PC-9 (cell line): ENCODE measurements around the gene C11orf58. TPM values are rescaled to one million over a fixed set of nuclear protein-coding genes. Genes with fewer than 3 reads are reported as not detected.

Source experiments
- BruUV-seq: library from RNA; stranded (reverse); fragments of 400-500 nt; replicated peaks from 2 replicates; lab custom pipeline; 2021; lab: Mats Ljungman, UMichigan
- CTCF ChIA-PET: fragments of 300-600 bp; sonication (Branson Sonifier 250); formaldehyde crosslinking; loops from one replicate; lab custom pipeline; 2022; ENCODE audit warnings: antibody characterized with exemption; lab: Charles Lee
- POLR2A ChIA-PET: fragments of 300-600 bp; sonication (Branson Sonifier 250); formaldehyde crosslinking; loops from one replicate; lab custom pipeline; 2022; ENCODE audit warnings: antibody characterized with exemption; ENCODE audit not compliant: unreplicated experiment; lab: Charles Lee
- DNase-seq, 2 experiments: peaks; one replicate each; pipeline versions ENCODE4 v3.0.0 to v3.0.0-alpha.2; 2015 to 2022; ENCODE audit warnings: mixed read lengths in 1 of 2
- H2AFZ ChIP-seq: fragments of 200-600 bp; sonication (generic); 2 replicates; pipeline ENCODE4 v1.8.1; 2017; ENCODE audit warnings: antibody characterized with exemption
- H3F3A ChIP-seq: fragments of 200-600 bp; sonication (generic); 2 replicates; pipeline ENCODE4 v1.8.1; 2017; ENCODE audit warnings: antibody characterized with exemption, mild to moderate bottlenecking, low read depth; ENCODE audit not compliant: insufficient read depth
- H3K27ac ChIP-seq: fragments of 200-600 bp; sonication (generic); 2 replicates; pipeline ENCODE4 v1.6.1; 2016; ENCODE audit warnings: mixed run types
- H3K27me3 ChIP-seq: fragments of 200-600 bp; sonication (generic); 2 replicates; pipeline ENCODE4 v1.6.1; 2016; ENCODE audit warnings: low read depth, mixed run types; ENCODE audit not compliant: insufficient read depth
- H3K36me3 ChIP-seq: fragments of 200-600 bp; sonication (generic); 2 replicates; pipeline ENCODE4 v1.6.1; 2016; ENCODE audit warnings: low read depth, mixed run types
- H3K4me1 ChIP-seq: fragments of 200-600 bp; sonication (generic); replicated peaks from 2 replicates; pipeline ENCODE4 v1.6.1; 2016; ENCODE audit warnings: mixed run types; ENCODE audit not compliant: insufficient read depth
- H3K4me2 ChIP-seq: fragments of 200-600 bp; sonication (generic); 2 replicates; pipeline ENCODE4 v1.6.1; 2017; ENCODE audit warnings: mixed run types
- H3K4me3 ChIP-seq: fragments of 200-600 bp; sonication (generic); 2 replicates; pipeline ENCODE4 v1.6.1; 2016; ENCODE audit warnings: mixed run types
- H3K79me2 ChIP-seq: fragments of 200-600 bp; sonication (generic); 2 replicates; pipeline ENCODE4 v1.6.1; 2017; ENCODE audit warnings: low read depth, mixed run types
- H3K9me2 ChIP-seq: fragments of 200-600 bp; sonication (generic); 2 replicates; pipeline ENCODE4 v1.8.1; 2017; ENCODE audit warnings: mild to moderate bottlenecking; ENCODE audit not compliant: insufficient read depth
- H3K9me3 ChIP-seq: fragments of 200-600 bp; sonication (generic); 2 replicates; pipeline ENCODE4 v1.8.1; 2016; ENCODE audit warnings: low read depth; ENCODE audit not compliant: insufficient read depth
- H4K20me1 ChIP-seq: fragments of 200-600 bp; sonication (generic); 2 replicates; pipeline ENCODE4 v1.8.1; 2017; ENCODE audit not compliant: insufficient read depth
- CTCF ChIP-seq: fragments of 200-600 bp; sonication (generic); conservative IDR thresholded peaks from 2 replicates; pipeline ENCODE4 v1.6.1; 2017; ENCODE audit warnings: mixed run types, antibody characterized with exemption, mild to moderate bottlenecking, moderate library complexity
- EZH2 ChIP-seq: fragments of 200-600 bp; sonication (generic); IDR thresholded peaks from 2 replicates; pipeline ENCODE4 v1.8.0; 2017; ENCODE audit warnings: antibody characterized with exemption, low read depth
- intact Hi-C: fragments of 100-400 bp; cut with micrococcal nuclease; formaldehyde crosslinking; loops from one replicate; pipeline ENCODE4 v1.10.0; 2022; ENCODE audit not compliant: unreplicated experiment
- total RNA-seq: library from RNA; stranded (reverse); gene quantifications from 2 replicates; pipeline ENCODE4 v1.2.3, GENCODE V29; 2021

The C11orf58 gene
- total RNA-seq, 1 experiment from 2014 or later, result 84.1 TPM

- no TSS peak for BruUV-seq
- Histone ChIP-seq H3K27me3 (no peaks in the 10 kb centered on the region), H4K20me1 (no peaks in the 10 kb centered on the region; the same call in 1 of the 2 replicates), H3F3A (peaks cover 3% of the 10 kb centered on the region; the same call in 1 of the 2 replicates), H3K4me1 (peaks cover 19% of the 10 kb centered on the region), H3K9me3 (no peaks in the 10 kb centered on the region), H3K4me2 (no peak overlapping the region; the same call in 1 of the 2 replicates), H3K79me2 (no peaks in the 10 kb centered on the region), H3K27ac (no peak overlapping the region), H2AFZ (no peak overlapping the region), H3K9me2 (no peaks in the 10 kb centered on the region), H3K4me3 (no peak overlapping the region), H3K36me3 (no peaks in the 10 kb centered on the region)
- no peak for DNase-seq
- ChIA-PET CTCF (interaction anchor here (0.6 kb wide), 1 partner anchor 76 kb away, joined by 5 read pairs; no protein-coding TSS in a partner anchor), POLR2A (interaction anchor here (0.6 to 0.7 kb wide), 2 partner anchors 219 to 292 kb away, joined by 3 to 4 read pairs; no protein-coding TSS in a partner anchor)
- TF ChIP-seq CTCF, result no peak
- no peak for TF ChIP-seq EZH2
- intact Hi-C loops, result loop anchor here (10.0 kb wide), 1 partner anchor 723 kb away; no protein-coding TSS in a partner anchor
These were observed 43.8 kb downstream of the C11orf58 start for GRCh38 chr11:16781936-16782919.

- no peak for DNase-seq
- H3K27ac ChIP-seq, result no peak overlapping the region
- H3K9me2 ChIP-seq, result no peaks in the 10 kb centered on the region
- ChIA-PET CTCF (no interaction called here), POLR2A (no interaction called here)
- H3F3A ChIP-seq, result peaks cover 14% of the 10 kb centered on the region
- no TSS peak for BruUV-seq
- H3K4me3 ChIP-seq, result no peak overlapping the region
- no peaks in the 10 kb centered on the region; the same call in 1 of the 2 replicates for H4K20me1 ChIP-seq
- H3K27me3 ChIP-seq, result no peaks in the 10 kb centered on the region
- H3K36me3 ChIP-seq, result no peaks in the 10 kb centered on the region
- H3K4me1 ChIP-seq, result peaks cover 26% of the 10 kb centered on the region
- no peak overlapping the region for H2AFZ ChIP-seq
- H3K4me2 ChIP-seq, result no peak overlapping the region
- H3K9me3 ChIP-seq, result no peaks in the 10 kb centered on the region
- no peaks in the 10 kb centered on the region for H3K79me2 ChIP-seq
- TF ChIP-seq CTCF (no peak), EZH2 (no peak)
- intact Hi-C loops, result loop anchor here (10.0 kb wide), 1 partner anchor 721 kb away; no protein-coding TSS in a partner anchor
These were observed 44.9 kb downstream of the C11orf58 start for GRCh38 chr11:16783321-16783801.

DNA sequence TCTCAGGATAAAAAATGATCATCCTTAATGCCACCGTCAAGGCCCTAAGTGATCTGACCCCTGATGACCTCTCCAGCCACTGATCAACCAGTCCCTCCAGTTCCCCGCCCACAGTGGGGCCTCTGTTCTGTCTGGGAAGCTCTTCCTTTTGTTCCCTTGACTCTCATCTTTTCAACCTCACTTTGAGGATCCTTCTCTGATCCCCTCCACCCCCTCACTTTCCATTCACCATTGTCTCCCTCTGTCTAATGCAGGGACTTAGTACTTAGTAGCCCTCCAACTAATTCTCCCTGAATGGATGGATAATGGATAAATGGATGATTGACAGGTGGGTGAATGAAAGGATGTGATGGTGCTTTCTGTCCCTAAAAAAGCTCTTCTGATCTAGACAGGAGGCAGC lies 45.6 kb downstream of the C11orf58 start:
- ChIA-PET CTCF (interaction anchor here (0.6 kb wide), 1 partner anchor 355 kb away, joined by 4 read pairs; no protein-coding TSS in a partner anchor), POLR2A (no interaction called here)
- Histone ChIP-seq H3K27ac (no peak overlapping the region), H4K20me1 (no peaks in the 10 kb centered on the region; the same call in none of the 2 replicates), H3K9me3 (no peaks in the 10 kb centered on the region), H3K36me3 (no peaks in the 10 kb centered on the region), H3K9me2 (no peaks in the 10 kb centered on the region), H2AFZ (no peak overlapping the region), H3K79me2 (no peaks in the 10 kb centered on the region), H3K4me3 (no peak overlapping the region), H3F3A (peaks cover 21% of the 10 kb centered on the region), H3K27me3 (no peaks in the 10 kb centered on the region), H3K4me2 (no peak overlapping the region), H3K4me1 (peaks cover 31% of the 10 kb centered on the region)
- TF ChIP-seq EZH2 (no peak), CTCF (no peak)
- DNase-seq, result no peak
- intact Hi-C loops, result loop anchor here (2.0 to 10.0 kb wide), 2 partner anchors 151 to 721 kb away; no protein-coding TSS in a partner anchor
- BruUV-seq, result no TSS peak
